Measurements from ENCODE around the gene MAP2K6. TPM values are rescaled to one million over a fixed set of nuclear protein-coding genes. Genes with fewer than 3 reads are reported as not detected.

Gene MAP2K6
- polyA plus RNA-seq, 1 of the 3 experiments (the other 2 are of a cell fraction), result 6.7 TPM

DNA sequence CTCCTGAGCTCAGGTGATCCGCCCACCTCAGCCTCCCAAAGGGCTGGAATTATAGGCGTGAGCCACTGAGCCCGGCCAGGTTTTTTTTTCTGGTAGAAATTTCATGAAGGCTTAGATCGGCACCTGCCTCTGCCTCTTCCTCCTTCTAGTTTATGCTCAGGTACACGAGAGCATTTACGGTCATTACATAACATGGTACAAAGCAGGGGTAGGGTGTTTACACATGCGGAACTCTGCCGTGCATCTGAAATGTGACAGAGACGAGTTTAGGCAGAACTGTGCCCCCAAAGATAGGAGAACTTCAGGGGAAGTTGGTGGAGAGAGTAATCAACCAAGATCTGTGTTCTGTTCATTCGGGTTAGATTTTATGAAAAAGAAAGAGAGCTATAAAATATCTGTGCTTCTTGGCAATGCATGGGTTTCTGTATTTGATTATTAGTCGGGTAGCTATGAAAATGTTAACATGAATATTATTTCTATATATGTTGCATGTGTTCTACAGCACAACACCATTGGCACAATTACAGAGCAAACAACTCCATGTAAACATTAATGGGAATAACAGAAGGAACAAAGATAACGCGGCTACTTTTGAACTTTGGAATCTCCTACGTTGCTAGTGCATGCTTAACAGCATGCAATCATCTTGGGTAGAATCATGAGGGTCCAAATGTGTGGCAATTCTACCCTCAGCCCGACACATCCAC lies 23.5 kb upstream of the MAP2K6 start (continued):
- no peak for TF ChIP-seq CHD2 (IDR thresholded peaks at IDR 0.05; ENCODE audit: low read length, partially characterized antibody)
- TF ChIP-seq, protein P1, sequence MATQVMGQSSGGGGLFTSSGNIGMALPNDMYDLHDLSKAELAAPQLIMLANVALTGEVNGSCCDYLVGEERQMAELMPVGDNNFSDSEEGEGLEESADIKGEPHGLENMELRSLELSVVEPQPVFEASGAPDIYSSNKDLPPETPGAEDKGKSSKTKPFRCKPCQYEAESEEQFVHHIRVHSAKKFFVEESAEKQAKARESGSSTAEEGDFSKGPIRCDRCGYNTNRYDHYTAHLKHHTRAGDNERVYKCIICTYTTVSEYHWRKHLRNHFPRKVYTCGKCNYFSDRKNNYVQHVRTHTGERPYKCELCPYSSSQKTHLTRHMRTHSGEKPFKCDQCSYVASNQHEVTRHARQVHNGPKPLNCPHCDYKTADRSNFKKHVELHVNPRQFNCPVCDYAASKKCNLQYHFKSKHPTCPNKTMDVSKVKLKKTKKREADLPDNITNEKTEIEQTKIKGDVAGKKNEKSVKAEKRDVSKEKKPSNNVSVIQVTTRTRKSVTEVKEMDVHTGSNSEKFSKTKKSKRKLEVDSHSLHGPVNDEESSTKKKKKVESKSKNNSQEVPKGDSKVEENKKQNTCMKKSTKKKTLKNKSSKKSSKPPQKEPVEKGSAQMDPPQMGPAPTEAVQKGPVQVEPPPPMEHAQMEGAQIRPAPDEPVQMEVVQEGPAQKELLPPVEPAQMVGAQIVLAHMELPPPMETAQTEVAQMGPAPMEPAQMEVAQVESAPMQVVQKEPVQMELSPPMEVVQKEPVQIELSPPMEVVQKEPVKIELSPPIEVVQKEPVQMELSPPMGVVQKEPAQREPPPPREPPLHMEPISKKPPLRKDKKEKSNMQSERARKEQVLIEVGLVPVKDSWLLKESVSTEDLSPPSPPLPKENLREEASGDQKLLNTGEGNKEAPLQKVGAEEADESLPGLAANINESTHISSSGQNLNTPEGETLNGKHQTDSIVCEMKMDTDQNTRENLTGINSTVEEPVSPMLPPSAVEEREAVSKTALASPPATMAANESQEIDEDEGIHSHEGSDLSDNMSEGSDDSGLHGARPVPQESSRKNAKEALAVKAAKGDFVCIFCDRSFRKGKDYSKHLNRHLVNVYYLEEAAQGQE (IDR thresholded peaks at IDR 0.05; ENCODE audit: low read depth, low read length), result no peak
- TF ChIP-seq SIN3A (IDR thresholded peaks at IDR 0.05; ENCODE audit: borderline replicate concordance, low read depth, low read length), result no peak

DNA sequence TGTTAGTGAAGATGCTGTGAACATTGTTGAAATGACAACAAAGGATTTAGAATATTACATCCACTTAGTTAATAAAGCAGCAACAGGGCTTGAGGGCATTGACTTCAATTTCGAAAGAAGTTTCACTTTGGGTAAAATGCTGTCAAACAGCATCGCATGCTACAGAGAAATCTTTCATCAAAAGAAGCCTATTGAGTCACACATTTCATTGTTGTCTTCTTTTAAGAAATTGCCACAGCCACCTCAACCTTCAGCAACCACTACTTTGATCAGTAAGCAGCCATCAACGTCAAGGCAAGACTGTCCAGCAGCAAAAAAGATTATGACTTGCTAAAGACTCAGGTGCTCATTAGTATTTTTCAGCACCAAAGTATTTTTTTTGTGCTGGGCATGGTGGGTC lies 13.2 kb upstream of the MAP2K6 start:
- Histone ChIP-seq H4K20me1 (ENCODE audit: insufficient read depth) (no peaks in the 10 kb centered on the region), H3K27me3 (ENCODE audit: insufficient read depth) (no peaks in the 10 kb centered on the region), H3K9ac (no peak overlapping the region), H3K4me1 (ENCODE audit: control insufficient read depth in 1 of 2, insufficient read depth in 2 of 2, low read depth in 1 of 2, low read length in 1 of 2) (no peaks in the 10 kb centered on the region), H3K4me3 (ENCODE audit: low read depth in 2 of 2, low read length in 1 of 2) (no peak overlapping the region), H3K9me2 (no peaks in the 10 kb centered on the region), H3K36me3 (replicated peaks in 1 of 2; ENCODE audit: control insufficient read depth in 1 of 2, insufficient read depth in 2 of 2, low read length in 1 of 2) (no peaks in the 10 kb centered on the region), H3F3A (replicated peaks; ENCODE audit: insufficient read depth) (no peaks in the 10 kb centered on the region), H3K9me3 (no peaks in the 10 kb centered on the region), H2AFZ (ENCODE audit: low read depth) (no peak overlapping the region), H3K27ac (ENCODE audit: low read depth in 2 of 2, low read length in 1 of 2) (no peak overlapping the region), H3K4me2 (no peak overlapping the region), H3K79me2 (ENCODE audit: insufficient read depth) (no peaks in the 10 kb centered on the region)
- WGBS (ENCODE audit: low lambda C conversion rate), result 41% methylated on average over 3 of the region's 3 CpGs
- CTCF ChIA-PET, result no interaction called here
- POLR2A ChIA-PET, result no interaction called here
- TF ChIP-seq TEAD4 (IDR thresholded peaks at IDR 0.05; ENCODE audit: borderline replicate concordance, insufficient read depth) (no peak), NFIC (IDR thresholded peaks at IDR 0.05; ENCODE audit: borderline replicate concordance) (no peak), GATA2 (CRISPR knock-in tag; IDR thresholded peaks at IDR 0.05) (no peak), ELF1 (IDR thresholded peaks at IDR 0.05) (no peak), FOXJ3 (CRISPR knock-in tag; IDR thresholded peaks at IDR 0.05) (no peak)
- DNase-seq, result no peak

DNA sequence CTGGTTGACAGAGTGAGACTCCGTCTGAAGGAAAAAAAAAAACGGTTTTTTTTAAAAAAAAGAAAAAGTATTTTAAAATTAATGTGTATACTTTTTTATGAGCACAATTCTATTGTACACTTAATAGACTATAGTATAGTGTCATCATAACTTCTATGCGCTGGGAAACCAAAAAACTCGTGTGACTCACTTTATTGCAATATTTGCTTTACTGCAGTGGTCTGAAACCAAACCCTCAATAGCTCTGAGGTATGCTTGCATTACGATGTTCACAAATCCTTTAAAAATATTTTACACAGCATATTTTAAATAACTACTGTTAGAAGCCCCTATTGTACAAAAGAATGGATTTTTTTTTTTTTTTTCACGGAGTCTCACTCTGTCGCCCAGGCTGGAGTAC lies 12.4 kb upstream of the MAP2K6 start:
- no peak for DNase-seq
- 79% methylated on average over 7 of the region's 7 CpGs for WGBS (ENCODE audit: low lambda C conversion rate)
- H3K4me1 ChIP-seq (ENCODE audit: control insufficient read depth in 1 of 2, insufficient read depth in 2 of 2, low read depth in 1 of 2, low read length in 1 of 2), result no peaks in the 10 kb centered on the region
- ChIA-PET POLR2A (no interaction called here), CTCF (interaction anchor here (3.5 kb wide), 1 partner anchor 7 kb away, joined by 19 read pairs; no protein-coding TSS in a partner anchor)
- no peak overlapping the region for H3K4me3 ChIP-seq (ENCODE audit: low read depth in 2 of 2, low read length in 1 of 2)
- no peak overlapping the region for H3K9ac ChIP-seq
- no peak overlapping the region for H2AFZ ChIP-seq (ENCODE audit: low read depth)
- H3K9me3 ChIP-seq, result no peaks in the 10 kb centered on the region
- H3K4me2 ChIP-seq, result no peak overlapping the region
- H3K27ac ChIP-seq (ENCODE audit: low read depth in 2 of 2, low read length in 1 of 2), result no peak overlapping the region
- no peaks in the 10 kb centered on the region for H3K79me2 ChIP-seq (ENCODE audit: insufficient read depth)
- no peaks in the 10 kb centered on the region for H3K9me2 ChIP-seq
- no peaks in the 10 kb centered on the region for H3F3A ChIP-seq (replicated peaks; ENCODE audit: insufficient read depth)
- no peaks in the 10 kb centered on the region for H3K27me3 ChIP-seq (ENCODE audit: insufficient read depth)
- no peaks in the 10 kb centered on the region for H3K36me3 ChIP-seq (replicated peaks in 1 of 2; ENCODE audit: control insufficient read depth in 1 of 2, insufficient read depth in 2 of 2, low read length in 1 of 2)
- no peaks in the 10 kb centered on the region for H4K20me1 ChIP-seq (ENCODE audit: insufficient read depth)
- TF ChIP-seq TEAD4 (IDR thresholded peaks at IDR 0.05; ENCODE audit: borderline replicate concordance, insufficient read depth) (no peak), YY1 (IDR thresholded peaks at IDR 0.05; ENCODE audit: low read depth) (no peak), SMC3 (IDR thresholded peaks at IDR 0.05; ENCODE audit: low read depth, low read length) (no peak), MEF2A (IDR thresholded peaks at IDR 0.05; ENCODE audit: borderline replicate concordance, low read depth) (no peak), FOXM1 (IDR thresholded peaks at IDR 0.05; ENCODE audit: low read depth) (no peak), SIN3A (IDR thresholded peaks at IDR 0.05; ENCODE audit: borderline replicate concordance, low read depth, low read length) (no peak), CHD2 (IDR thresholded peaks at IDR 0.05; ENCODE audit: low read length, partially characterized antibody) (no peak), JUND (IDR thresholded peaks at IDR 0.05) (no peak), RXRA (IDR thresholded peaks at IDR 0.05; ENCODE audit: borderline replicate concordance, low read depth) (no peak), NRF1 (IDR thresholded peaks at IDR 0.05; ENCODE audit: low read depth, low read length) (no peak)
- TF ChIP-seq, protein P2, sequence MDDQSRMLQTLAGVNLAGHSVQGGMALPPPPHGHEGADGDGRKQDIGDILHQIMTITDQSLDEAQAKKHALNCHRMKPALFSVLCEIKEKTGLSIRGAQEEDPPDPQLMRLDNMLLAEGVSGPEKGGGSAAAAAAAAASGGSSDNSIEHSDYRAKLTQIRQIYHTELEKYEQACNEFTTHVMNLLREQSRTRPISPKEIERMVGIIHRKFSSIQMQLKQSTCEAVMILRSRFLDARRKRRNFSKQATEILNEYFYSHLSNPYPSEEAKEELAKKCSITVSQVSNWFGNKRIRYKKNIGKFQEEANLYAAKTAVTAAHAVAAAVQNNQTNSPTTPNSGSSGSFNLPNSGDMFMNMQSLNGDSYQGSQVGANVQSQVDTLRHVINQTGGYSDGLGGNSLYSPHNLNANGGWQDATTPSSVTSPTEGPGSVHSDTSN (IDR thresholded peaks at IDR 0.05), result no peak
- TF ChIP-seq, protein P3, sequence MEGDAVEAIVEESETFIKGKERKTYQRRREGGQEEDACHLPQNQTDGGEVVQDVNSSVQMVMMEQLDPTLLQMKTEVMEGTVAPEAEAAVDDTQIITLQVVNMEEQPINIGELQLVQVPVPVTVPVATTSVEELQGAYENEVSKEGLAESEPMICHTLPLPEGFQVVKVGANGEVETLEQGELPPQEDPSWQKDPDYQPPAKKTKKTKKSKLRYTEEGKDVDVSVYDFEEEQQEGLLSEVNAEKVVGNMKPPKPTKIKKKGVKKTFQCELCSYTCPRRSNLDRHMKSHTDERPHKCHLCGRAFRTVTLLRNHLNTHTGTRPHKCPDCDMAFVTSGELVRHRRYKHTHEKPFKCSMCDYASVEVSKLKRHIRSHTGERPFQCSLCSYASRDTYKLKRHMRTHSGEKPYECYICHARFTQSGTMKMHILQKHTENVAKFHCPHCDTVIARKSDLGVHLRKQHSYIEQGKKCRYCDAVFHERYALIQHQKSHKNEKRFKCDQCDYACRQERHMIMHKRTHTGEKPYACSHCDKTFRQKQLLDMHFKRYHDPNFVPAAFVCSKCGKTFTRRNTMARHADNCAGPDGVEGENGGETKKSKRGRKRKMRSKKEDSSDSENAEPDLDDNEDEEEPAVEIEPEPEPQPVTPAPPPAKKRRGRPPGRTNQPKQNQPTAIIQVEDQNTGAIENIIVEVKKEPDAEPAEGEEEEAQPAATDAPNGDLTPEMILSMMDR (IDR thresholded peaks at IDR 0.05), result no peak
- TF ChIP-seq, protein P4, sequence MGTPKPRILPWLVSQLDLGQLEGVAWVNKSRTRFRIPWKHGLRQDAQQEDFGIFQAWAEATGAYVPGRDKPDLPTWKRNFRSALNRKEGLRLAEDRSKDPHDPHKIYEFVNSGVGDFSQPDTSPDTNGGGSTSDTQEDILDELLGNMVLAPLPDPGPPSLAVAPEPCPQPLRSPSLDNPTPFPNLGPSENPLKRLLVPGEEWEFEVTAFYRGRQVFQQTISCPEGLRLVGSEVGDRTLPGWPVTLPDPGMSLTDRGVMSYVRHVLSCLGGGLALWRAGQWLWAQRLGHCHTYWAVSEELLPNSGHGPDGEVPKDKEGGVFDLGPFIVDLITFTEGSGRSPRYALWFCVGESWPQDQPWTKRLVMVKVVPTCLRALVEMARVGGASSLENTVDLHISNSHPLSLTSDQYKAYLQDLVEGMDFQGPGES (IDR thresholded peaks at IDR 0.05; ENCODE audit: low read depth, low read length), result no peak
